HG03103 (cell line): Measurements from ENCODE around the gene LRP3.
"Not testable (repeated sequence)": the region's sequence is repeated elsewhere in the genome, so short reads cannot be mapped to it uniquely, and the experiment has no call there.

ENCODE experiments used
- ATAC-seq: cut with Tn5 transposase; IDR thresholded peaks from one replicate; pipeline ENCODE4 v1.9.1; 2021; ENCODE audit warnings: low read depth; ENCODE audit not compliant: unreplicated experiment

Gene LRP3

DNA sequence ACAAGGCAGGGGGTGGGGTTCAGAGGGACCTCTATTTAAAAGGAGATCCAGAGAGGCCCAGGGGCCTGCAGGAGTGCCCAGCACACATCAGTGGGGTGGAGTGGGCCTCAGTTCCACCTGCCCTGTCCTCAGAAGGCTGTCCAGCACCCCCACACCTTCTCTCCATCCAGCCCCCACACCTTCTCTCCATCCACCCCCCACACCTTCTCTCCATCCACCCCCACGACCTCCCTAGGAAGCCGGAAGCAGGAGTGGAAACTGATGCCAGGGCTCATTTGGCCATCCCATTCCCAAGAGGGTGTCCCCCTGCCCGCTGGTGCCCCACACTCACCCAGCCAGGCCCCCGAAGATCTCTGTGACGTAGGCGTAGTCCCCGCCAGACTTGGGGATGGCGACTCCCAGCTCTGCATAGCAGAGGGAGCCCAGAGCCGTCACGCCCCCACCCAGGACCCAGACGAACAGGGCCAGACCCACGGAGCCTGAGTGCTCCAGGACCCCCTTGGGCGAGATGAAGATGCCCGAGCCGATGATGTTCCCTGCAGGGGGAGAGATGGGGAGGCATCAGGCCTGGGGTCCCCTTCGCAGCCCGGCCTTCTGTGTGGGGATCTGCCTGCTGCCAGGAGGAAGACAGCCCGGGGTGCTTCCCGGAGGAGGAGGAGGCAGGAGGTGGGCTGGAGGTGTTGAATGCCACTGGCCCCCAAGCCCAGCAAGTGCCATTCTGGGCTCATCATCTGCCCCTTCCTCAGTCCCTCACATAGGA, 21.5 kb downstream of the LRP3 start:
- no peak for ATAC-seq

GRCh38 chr19:33216198-33216830, 22.2 kb downstream of the LRP3 start:
- no peak for ATAC-seq

GRCh38 chr19:33217881-33218280, 23.8 kb downstream of the LRP3 start:
- no peak for ATAC-seq

DNA sequence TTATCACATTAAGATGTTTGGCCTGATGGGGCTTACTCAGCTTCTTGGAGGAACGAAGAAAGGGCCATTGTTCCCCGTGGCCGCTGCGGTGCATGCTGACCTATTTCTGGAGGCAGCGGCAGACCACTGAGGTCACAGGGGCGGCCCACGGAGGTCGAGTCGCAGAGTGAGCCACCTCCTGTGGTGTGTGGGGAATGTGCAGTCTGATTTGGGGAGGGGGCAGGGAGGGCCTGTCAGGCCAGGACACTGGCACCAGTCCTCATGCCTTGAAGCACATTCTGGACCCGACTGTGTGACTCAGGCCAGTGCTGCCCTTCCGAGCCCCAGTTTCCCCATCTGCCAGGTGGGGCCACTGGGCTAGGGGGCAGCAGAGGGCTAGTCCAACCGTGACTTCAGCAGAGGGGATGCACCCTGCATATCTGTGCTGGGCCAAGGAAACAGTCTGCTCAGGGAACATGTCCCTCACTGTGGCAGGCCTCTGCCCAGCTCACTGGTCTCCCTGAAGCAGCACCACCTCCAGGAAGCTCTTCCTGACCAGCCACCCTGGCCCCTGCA, 25.2 kb downstream of the LRP3 start:
- no peak for ATAC-seq

- no peak for ATAC-seq
These were observed 26.0 kb downstream of the LRP3 start for GRCh38 chr19:33220115-33220514.

DNA sequence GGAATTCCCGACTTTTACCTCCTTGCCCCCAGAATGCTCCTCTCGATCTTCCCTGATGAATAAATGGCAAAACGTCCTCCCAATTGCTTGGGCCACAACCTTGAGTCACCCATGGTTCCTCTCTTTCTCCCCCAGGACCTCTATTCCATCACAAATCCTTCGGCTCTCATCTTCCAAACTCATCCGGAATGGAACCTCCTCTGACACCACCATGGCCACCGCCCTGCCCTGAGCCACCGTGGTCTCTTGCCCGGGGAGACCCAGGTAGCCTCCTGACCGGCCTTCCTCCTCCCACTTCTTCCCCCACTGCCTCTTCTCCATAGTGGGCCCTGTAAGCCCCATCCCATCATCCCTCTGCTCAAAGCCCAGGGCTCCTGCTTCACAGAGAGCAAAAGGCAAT, 26.6 kb downstream of the LRP3 start:
- no peak for ATAC-seq

DNA sequence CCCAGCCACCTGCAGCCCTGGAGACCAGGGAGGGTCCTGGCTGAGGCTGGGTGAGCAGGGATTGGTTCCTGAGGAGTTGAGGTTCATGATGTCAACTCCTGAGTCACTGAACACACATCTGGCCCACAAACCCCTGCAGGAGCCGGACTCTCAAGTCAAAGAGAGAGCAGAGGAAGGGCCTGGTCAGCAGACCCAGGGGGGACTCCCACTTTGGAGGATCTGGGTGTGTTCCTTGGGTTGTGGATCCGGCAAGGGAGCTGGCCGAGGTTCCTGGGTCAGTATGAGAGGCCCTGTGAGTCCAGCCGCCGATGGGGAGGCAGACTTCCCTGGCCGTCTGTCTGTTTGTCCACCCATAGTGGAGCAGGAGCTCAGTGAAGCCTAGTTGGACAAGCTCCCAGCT, 27.5 kb downstream of the LRP3 start:
- no peak for ATAC-seq

- not testable (repeated sequence) for ATAC-seq
These were observed 28.1 kb downstream of the LRP3 start for GRCh38 chr19:33222255-33222654.

DNA sequence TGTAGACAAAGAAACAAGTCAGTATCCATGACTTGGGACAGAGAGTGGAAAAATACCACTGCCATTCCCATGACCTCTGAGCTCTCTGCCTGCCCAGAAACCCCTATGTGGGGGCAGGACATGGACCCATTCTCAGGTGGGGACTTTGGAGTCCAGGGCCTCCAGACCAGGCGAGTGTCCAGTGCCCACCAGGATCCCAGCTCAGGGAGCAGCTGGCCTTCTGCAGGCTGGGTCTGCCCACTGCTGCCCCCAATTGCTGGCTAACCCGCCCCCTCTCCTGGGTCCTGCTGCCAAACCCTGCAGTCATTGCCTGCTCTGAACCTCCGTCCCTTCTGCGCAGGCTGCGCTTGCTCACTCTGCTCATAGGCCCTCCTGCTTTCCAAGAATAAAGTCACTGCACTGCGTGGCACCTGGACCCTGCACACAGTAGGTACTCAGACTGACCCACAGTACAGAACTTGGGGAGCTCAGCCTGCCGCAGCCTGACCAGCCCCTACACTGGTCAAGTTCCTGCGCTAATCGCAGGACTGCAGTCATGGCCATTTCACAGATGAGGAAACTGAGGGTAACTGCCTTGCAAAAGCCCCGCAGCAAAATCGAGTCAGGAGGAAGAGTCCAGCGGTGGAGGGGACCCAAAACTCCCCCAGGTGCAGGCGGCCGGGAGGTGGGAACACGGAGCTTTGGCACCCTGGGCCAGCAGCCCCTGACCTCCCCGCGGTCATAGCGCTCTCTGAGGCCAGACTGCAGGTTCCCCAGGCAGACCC, 30.7 kb downstream of the LRP3 start:
- no peak for ATAC-seq

DNA sequence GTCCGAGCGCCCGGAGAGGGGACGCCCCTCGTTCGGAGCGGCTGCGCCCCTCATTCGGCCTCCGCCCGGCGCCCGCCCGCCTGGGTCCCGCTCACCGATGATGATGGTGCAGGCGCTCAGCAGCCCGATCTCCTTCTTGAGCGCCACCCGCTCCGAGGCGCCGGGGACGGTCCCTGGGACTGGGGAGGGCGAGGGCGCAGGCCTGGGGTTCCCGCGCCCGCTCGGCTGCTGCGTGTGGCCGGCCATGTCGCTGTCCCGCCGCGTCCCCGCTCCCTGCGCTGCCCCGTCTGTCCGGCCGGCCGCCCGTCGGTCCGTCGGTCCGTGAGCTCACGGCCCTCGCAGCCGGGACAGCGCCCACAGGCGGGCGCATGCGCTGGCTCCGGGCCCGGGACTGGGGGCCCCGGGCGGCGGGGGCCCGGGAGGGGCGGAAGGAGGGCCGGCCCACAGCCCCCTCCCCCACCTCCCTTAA, 31.4 kb downstream of the LRP3 start, which contains the start of gene SLC7A10:
Gene SLC7A10 (minus strand): TSS at position 393 of the 469 bp plus-strand sequence. CDS start 147 bp downstream, at position 246.
- no peak for ATAC-seq

GRCh38 chr19:33226550-33227241, 32.6 kb downstream of the LRP3 start:
- no peak for ATAC-seq

DNA sequence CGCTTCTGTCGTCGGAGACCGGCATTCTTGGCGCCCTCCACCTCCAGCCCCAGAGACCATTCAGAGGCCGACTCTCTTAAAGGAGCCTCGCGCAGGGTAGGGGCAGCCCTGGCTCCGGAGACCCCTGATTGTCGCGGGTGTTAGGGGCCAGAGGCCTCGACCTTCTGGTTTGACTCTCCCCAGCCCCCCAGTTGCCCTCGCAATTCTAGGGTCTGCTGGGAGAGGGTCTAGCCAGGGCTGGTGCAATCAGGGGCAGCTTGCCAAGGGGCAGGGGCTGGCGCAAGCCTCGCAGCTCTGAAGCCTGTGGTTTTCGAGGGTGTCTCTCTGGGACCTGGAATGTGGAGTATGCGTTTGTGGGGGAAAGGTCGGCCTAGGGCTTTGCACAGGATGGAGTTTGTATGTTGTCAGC, 33.1 kb downstream of the LRP3 start:
- no peak for ATAC-seq

DNA sequence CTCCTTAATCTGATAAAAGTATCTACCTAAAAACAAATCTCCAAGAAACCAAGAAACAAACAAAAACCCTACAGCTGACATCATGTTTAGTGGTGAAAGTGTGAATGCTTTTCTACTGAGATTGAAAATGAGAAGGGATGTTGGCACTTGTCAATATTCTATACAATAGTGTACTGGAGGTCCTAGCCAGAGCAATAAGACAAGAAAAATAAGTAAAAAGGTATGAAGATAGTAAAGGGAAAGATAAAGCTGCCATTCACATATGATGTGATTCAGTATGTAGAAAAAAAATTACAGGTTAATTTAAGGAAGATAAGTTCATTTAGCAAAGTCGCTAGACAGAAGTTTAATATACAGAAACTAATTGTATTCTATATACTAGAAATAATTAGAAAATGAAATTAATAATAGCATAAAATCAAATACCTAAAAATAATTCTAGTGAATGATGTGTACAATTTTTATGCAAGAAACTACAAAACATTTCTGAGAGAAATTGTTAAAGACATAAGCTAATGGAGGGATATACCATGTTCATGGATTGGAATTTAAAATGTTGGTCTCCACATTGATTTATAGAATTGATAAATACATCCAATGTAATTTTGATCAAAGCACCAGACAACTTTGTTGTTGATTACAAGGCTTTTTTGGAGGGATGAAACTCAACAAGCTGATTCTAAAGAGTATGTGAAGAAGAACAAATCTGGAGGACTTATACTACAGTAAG, 33.9 kb downstream of the LRP3 start:
- no peak for ATAC-seq

- no peak for ATAC-seq
These were observed 35.8 kb downstream of the LRP3 start for GRCh38 chr19:33229962-33230361.

- no peak for ATAC-seq
These were observed 37.4 kb downstream of the LRP3 start for GRCh38 chr19:33231511-33231910.

- ATAC-seq: no peak
These were observed 38.5 kb downstream of the LRP3 start for GRCh38 chr19:33232656-33233055.

- no peak for ATAC-seq
These were observed 39.1 kb downstream of the LRP3 start for GRCh38 chr19:33233056-33233873.

- ATAC-seq: no peak
These were observed 40.0 kb downstream of the LRP3 start for GRCh38 chr19:33234092-33234491.

GRCh38 chr19:33234736-33235135, 40.6 kb downstream of the LRP3 start:
- ATAC-seq: no peak
